Glomerular visceral epithelial cell (primary cell): ENCODE results near the gene WDR86.

Source experiments
- DNase-seq: peaks from one replicate; pipeline ENCODE4 v3.0.0-alpha.2; 2016; ENCODE audit errors: extremely low spot score

Gene WDR86

DNA sequence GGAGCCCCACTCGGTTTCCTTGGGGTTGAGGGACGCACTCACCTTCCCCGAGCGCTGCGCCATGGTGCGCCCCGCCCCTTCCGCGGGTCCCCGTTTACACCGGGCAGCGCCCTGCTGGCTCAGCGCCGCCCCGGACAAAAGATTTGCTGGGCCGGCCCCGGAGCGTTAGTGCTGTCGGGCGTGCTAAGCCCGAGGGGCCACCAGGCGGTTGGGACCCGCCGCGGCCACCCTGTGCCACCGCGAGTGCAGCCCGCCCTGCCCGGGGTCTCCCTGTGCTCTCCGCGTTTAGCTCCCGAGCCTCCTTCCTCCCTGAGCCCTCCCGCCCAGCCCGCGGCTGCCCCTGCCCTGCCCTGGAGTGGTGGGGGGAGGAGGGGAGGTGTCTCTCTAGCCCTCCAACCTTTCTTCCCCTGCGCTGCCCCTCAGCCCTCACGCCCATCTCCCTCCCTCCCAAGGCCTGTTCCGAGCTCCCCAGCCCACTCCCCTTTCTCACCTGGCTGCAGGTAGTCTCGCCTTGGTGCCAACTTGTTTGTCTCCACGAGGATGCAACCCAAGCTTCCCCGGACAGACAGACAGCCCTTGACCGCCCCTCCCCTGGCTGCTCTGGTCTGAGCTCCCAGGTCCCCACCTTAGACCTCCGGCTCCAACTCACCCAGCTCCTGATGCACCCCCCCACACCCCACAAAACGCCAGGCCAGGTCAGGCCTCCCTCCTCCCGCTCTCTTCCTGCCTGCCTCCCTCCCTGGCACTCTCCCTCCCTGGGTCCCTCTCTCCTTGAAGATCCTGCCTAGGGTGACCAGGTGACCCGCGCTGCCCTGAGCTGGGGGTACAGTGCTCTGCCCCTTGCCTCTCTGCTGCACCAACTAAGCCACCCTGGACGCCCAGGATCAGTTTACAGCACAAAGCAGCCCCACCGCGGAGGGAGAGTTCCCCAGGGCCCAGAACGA, 30.3 kb upstream of the WDR86 start, which contains the start of gene CRYGN:
CRYGN (minus strand) TSS at position 287 of the 944 bp plus-strand sequence; CDS start at position 63, 224 bp downstream.
- no peak for DNase-seq

DNA sequence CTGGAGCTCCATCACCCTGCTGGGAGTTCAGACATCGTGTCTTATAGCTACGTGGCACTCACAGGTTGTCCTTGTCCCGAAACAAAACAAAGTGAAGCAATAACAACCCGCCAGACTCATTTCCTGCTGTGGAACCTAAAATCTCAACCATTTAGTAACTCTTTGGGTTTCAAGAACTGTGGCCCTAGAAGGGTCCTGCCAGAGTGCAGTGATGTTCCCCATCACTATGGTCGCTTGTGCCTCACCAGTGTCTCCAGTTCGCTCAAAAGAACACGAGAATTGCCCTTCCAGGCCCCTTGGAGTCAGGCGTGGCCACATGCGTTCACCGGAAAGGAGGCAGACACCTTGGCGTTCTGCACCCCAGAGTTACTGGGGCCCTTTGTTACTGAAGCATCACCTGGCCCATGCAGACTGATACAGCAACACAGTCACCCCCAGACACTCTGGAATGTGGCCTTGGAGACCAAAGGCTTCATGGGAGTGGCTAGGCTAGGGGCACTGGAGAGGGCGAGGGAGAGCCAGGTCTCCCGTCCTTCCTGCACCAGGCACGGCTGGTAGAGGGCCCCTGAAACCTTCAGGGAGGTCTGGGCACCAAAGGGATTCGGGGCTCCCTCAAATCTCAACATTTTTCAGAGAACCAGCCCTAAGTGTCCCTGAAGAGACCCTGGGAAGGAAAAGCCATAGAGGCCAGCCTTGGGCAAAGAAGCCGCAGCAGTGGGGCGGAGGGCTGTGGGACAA, 29.2 kb upstream of the WDR86 start:
- no peak for DNase-seq

DNA sequence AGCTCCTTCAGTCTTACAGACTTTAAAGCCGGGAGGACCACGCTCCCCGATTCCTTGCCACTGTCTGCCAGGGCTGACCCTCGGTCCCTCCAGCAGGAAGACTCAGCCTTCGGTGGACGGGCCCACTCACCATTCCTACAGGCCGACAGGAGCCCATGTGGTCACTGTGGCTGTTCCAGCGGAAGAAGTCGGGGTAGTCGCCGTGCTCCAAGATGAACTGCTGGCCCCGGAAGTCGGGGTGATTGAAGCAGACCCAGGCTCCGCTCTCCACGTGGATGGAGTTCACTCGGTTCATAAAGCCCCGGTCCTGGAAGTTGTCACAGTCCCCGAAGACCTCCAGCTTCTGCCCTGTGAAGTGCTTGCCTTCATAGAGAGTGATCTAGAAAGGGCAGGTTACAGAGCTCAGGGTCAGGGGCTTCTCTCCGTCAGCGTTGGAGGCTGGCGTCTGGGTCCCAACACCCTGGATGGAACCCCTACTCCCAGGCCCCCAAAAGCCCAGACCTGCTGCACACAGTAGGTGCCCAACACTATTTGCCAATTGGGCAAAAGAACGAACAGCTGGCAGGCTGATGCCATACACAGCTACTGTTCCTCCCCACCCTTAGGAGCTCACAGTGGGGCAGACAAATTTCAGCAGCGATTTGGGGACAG, 28.2 kb upstream of the WDR86 start:
- DNase-seq: no peak

- no peak for DNase-seq
Measured at GRCh38 chr7:151437159-151437553, 27.3 kb upstream of the WDR86 start.

DNA sequence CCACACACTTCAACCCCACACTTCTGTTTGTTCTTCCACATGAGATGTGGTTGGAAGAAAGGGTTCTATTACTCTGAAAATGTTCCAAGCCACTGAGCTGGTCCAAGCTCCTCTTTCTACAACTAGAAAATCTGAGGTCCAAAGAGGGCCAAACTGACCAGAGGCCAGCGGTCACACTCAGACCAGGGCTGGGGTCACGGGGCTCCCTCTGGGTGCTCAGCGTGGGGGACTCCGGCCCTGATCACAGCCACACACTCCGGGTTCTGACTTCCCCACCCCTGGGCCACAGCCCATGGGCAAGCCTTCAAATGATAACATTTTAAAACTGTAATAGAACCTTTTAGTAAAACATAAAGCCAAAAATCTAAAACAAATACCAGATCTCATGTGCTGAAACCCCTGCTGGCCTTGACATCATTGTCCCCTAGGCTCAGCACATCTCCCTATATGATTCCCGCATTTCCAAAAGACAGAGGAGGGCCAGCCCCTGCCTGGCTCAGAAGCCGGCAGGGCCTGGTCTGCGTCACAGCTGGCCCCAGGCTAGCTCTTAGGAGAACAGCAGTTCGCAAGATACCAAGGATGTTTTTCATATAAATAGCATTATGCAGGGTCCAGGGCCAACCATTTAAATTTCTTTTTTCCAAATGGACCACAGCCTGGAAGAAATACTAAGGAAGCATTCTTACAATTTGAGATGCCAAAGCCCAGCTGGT, 26.8 kb upstream of the WDR86 start:
- no peak for DNase-seq

- no peak for DNase-seq
Measured at GRCh38 chr7:151435971-151436370, 26.1 kb upstream of the WDR86 start.

GRCh38 chr7:151435103-151435916, 25.5 kb upstream of the WDR86 start:
- DNase-seq: no peak

- no peak for DNase-seq
Measured at GRCh38 chr7:151434549-151434948, 24.7 kb upstream of the WDR86 start.

DNA sequence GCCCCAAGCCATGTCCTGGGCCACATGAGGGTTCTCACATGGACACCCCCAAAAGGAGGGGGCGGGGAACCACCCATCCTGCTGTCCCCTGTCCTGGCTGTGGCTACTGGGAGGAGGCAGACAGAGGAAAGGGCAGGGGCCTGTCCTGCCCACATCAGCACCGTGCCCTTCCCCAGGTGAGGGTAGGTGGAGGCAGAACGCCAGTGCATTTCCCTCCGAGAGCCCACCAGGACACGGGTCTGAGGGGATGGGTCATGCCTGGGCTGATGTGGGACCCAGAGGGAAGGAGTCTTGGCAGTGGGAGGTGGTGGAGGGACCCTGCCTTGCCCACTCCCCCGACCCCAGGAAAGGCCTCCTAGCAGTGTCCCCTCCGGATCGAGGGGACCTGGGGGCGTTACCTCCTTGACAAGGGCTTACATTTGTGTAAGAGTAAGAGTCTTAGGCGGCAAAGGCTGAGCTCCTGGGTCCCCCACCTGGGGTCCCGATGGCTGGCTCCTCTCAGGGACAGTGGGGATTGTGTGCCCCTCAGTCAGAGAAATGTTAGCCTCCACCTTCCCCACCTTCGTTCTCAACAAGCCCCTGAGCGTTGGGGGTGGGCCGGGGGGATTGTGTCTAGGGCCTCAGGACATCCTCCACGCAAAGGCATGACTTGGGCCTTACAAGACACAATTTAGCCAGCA, 24.0 kb upstream of the WDR86 start:
- DNase-seq: no peak

DNA sequence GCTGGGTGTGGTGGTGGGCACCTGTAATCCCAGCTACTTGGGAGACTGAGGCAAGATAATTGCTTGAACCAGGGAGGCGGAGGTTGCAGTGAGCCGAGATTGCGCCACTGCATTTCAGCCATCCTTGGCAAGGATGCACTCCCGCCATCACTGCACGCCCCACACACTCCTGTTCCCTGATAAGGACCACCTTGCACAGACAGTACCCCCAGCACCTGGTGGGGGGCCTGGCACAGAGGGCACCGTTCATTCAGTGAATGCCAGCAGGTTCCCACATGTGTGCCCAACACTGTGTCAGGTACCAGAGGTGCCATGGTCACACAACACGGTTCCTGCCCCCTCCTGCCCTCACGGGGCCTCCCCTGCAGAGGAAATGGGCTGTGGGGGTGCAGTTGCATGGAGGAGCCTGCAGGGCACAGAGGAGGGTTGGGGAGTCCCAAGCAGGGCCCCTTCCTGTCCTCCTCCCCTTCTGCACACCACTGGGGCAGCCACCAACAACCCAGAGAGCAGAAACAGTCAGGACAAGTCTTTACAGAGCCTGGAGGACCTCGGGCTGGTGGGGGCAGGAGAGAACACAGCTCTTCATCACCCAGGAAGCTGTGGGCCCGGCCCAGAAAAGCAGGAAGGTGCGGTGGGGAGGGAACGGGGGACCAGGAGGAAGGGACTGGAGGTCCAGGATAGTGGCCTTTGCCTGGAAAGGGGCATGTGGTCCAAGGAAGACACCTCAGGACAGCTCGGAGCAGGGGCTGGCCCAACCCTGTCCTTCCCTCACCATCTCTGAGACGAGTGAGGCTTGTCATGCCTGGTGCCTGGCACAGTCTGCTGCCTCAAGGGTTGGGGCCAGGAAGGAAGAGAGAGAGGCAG, 23.1 kb upstream of the WDR86 start:
- DNase-seq: no peak

GRCh38 chr7:151431768-151432311, 22.0 kb upstream of the WDR86 start:
- no peak for DNase-seq

- no peak for DNase-seq
Measured at GRCh38 chr7:151431281-151431767, 21.5 kb upstream of the WDR86 start.

DNA sequence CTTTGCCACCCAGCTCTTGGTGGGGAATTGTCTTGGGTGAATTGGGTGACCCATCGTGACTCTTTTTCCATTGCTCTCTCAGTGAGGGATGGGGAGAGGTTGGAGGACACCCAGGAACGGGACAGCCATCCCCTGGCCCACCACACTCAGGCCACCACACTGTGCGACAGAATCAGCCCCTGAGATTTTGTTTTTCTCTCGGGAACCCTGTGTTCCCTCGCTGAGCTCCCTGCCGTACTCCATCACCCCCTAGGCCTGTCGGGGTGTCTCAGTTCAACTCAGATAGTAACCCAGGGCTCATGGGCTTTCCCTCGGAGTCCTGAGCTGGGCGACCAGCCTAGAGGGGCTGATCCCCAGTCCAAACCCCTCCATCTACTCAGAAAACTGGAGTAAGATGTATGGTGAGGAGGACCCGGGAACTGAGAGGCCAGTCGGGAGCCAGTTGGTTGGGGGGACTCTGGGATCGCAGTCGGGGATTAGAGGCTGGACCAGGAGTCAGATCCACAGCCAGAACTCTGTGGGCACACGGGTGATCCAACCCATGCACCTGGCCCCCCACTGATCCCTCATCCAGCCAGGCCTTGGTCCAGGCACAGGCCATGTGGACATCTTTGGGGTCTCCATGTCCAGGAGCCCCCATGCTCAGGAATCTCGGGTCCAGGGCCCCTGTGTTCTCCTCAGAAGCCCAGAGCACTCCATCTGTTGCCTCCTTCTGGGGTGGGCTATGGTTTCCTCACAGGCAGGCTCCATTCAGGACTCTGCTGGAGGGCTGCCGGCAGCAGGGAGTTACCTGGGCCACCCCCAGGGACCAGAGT, 20.8 kb upstream of the WDR86 start:
- no peak for DNase-seq

DNA sequence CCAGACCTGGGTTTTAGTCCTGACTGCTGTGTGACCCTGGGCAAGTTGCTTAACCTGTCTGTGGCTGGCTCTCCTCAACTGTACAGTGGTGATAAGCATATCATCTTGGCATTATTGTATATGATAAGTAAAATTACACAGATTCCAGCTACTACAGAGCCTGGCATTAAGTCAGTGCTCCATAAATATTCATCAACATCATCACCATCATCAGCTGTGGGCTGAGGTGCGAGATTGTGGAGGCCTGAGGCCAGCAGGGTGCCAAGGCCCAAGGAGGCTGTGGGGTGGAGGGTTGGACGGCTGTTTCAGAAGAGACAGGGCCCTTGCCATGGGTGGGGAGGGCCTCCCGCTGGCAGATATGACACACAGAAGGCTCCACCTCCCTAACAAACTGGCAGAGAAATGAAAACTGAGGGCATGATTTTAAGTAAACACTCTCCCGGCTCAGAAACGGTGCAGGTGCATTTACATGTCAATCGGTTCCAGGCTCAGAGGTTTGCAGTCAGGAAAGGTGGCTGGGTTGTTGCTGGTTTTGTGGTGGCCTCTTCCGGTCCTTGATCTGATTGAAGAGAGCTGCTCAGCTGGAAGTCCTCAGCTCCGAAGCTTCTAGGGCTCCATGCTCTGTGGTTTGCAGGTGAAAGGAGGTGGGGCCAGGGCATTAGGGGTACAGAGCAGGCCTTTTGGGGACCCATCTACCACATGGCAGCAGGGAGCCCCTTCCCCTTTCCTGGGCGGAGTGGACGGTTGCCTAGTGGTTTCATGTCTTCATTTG, 19.9 kb upstream of the WDR86 start:
- DNase-seq: no peak

DNA sequence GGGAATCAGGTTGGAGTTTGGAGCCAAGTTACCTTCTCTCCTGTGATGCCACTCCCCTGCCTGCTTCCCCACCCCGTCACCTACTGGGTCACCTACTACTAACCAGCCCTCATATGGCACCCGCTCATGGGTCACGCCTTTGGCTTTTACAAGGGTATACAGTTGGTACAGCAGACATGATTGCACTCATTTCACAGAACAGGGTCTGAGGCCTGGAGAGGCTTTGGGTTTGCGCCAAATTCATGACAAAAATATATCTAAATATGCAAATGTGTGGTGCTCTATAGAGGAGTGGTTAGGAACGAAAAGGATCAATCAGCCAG, 19.4 kb upstream of the WDR86 start:
- no peak for DNase-seq

DNA sequence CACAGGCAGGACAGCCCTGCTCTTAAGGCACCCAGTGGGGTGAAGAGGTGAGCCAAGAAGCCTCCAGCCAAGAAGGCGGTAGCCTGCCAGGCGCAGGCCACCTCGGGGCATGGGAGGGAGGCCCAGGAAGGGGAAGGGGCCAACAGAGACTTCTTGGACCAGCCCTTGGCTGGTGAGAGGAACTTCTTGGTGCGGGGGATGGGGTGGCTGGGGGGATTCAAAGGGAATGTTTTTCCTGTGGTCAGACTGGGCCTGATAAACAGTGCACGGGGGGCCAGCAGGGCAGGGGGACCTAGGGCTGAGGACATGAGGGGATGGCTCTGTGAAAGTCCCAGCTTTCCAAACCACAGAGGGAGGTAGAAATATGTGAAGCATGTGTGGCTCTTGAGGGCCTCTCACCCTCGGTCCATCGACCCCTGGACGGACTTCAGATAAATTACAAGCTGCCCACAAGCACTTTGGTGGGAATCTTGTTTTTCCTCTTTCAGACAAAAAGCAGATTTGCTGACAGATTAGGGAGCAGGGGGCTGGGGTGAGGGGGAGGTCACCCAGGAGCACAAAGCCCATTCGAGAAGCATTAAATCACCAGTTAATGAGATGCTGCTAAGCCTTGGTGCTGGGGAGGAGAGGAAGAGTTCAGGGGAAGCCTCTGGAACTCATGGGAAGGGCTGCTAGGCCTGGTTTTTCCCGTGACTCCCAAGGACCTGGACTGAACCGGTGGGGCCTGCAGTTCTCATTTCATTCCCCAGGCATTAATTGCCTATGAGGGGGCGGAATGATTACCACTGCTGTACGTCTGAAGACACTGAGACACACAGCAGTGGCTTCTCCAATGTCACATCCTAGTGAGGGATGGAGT, 18.8 kb upstream of the WDR86 start:
- peak; percentile 73 for DNase-seq
